RWPE2 (cell line): ENCODE results near the gene CCL23.
"Not testable (repeated sequence)": the region's sequence is repeated elsewhere in the genome, so short reads cannot be mapped to it uniquely, and the experiment has no call there.

Experiments
- ATAC-seq: fragments of 200-7000 bp; cut with Tn5 transposase; 3 replicates; pipeline ENCODE4 v1.9.1; 2021; ENCODE audit warnings: low read depth
- DNase-seq: peaks from one replicate; pipeline ENCODE4 v3.0.0-alpha.2; 2020; ENCODE audit warnings: low spot score
- H3K27ac ChIP-seq: fragments of 450-650 bp; 2 replicates; pipeline ENCODE4 v1.5.1; 2017; ENCODE audit warnings: mild to moderate bottlenecking; ENCODE audit not compliant: poor library complexity, severe bottlenecking
- H3K27me3 ChIP-seq: fragments of 250-450 bp; sonication (Bioruptor Pico); 2 replicates; pipeline ENCODE4 v1.5.1; 2021; ENCODE audit warnings: mild to moderate bottlenecking, moderate library complexity; ENCODE audit not compliant: insufficient read depth, poor library complexity, severe bottlenecking
- H3K36me3 ChIP-seq: fragments of 250-450 bp; sonication (Bioruptor Pico); 2 replicates; pipeline ENCODE4 v1.5.1; 2020; ENCODE audit warnings: low read depth, mild to moderate bottlenecking, moderate library complexity
- H3K4me1 ChIP-seq: fragments of 250-450 bp; sonication (Bioruptor Pico); 2 replicates; pipeline ENCODE4 v1.5.1; 2021; ENCODE audit warnings: mild to moderate bottlenecking, moderate library complexity; ENCODE audit not compliant: insufficient read depth, poor library complexity, severe bottlenecking
- H3K4me3 ChIP-seq: fragments of 250-450 bp; sonication (Bioruptor Pico); 2 replicates; pipeline ENCODE4 v1.5.1; 2021; ENCODE audit warnings: mild to moderate bottlenecking, moderate library complexity; ENCODE audit not compliant: severe bottlenecking
- H3K9me3 ChIP-seq: fragments of 250-450 bp; sonication (Bioruptor Pico); 2 replicates; pipeline ENCODE4 v1.5.1; 2021; ENCODE audit warnings: mild to moderate bottlenecking, moderate library complexity; ENCODE audit not compliant: severe bottlenecking
- TF ChIP-seq, protein P1 (sequence below): fragments of 450-650 bp; IDR thresholded peaks from one replicate; pipeline ENCODE4 v1.5.1; 2017; ENCODE audit warnings: mild to moderate bottlenecking, moderate library complexity; ENCODE audit not compliant: poor library complexity, severe bottlenecking

Gene CCL23

GRCh38 chr17:36001110-36001771 lies 16.5 kb downstream of the CCL23 start, which contains the start of gene CCL15:
Gene CCL15 (minus strand): TSS chr17:36001553. CDS start chr17:36001492, 61 bp downstream.
- no peaks in the 10 kb centered on the region for H3K9me3 ChIP-seq
- ATAC-seq (no peak), DNase-seq (no peak)
- no peaks in the 10 kb centered on the region for H3K4me1 ChIP-seq
- no peaks in the 10 kb centered on the region for H3K27me3 ChIP-seq
- TF ChIP-seq, protein P1, sequence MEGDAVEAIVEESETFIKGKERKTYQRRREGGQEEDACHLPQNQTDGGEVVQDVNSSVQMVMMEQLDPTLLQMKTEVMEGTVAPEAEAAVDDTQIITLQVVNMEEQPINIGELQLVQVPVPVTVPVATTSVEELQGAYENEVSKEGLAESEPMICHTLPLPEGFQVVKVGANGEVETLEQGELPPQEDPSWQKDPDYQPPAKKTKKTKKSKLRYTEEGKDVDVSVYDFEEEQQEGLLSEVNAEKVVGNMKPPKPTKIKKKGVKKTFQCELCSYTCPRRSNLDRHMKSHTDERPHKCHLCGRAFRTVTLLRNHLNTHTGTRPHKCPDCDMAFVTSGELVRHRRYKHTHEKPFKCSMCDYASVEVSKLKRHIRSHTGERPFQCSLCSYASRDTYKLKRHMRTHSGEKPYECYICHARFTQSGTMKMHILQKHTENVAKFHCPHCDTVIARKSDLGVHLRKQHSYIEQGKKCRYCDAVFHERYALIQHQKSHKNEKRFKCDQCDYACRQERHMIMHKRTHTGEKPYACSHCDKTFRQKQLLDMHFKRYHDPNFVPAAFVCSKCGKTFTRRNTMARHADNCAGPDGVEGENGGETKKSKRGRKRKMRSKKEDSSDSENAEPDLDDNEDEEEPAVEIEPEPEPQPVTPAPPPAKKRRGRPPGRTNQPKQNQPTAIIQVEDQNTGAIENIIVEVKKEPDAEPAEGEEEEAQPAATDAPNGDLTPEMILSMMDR: no peak
- H3K36me3 ChIP-seq: no peaks in the 10 kb centered on the region
- no peak within 1 kb of the TSS for H3K27ac ChIP-seq
- no peak within 1 kb of the TSS for H3K4me3 ChIP-seq

- no peaks in the 10 kb centered on the region for H3K4me1 ChIP-seq
- no peak for DNase-seq
- H3K9me3 ChIP-seq: no peaks in the 10 kb centered on the region
- H3K36me3 ChIP-seq: no peaks in the 10 kb centered on the region
- no peak overlapping the region for H3K27ac ChIP-seq
- no peak overlapping the region for H3K4me3 ChIP-seq
- H3K27me3 ChIP-seq: no peaks in the 10 kb centered on the region
- TF ChIP-seq, protein P1: no peak
- ATAC-seq: no peak
Measured at GRCh38 chr17:36000732-36001109, 17.1 kb downstream of the CCL23 start.

- Histone ChIP-seq H3K27me3 (no peaks in the 10 kb centered on the region), H3K4me1 (no peaks in the 10 kb centered on the region), H3K9me3 (no peaks in the 10 kb centered on the region), H3K27ac (no peak overlapping the region), H3K36me3 (no peaks in the 10 kb centered on the region), H3K4me3 (no peak overlapping the region)
- no peak for DNase-seq
- TF ChIP-seq, protein P1: no peak
- ATAC-seq: no peak
Measured at GRCh38 chr17:35998756-35999155, 19.0 kb downstream of the CCL23 start.

DNA sequence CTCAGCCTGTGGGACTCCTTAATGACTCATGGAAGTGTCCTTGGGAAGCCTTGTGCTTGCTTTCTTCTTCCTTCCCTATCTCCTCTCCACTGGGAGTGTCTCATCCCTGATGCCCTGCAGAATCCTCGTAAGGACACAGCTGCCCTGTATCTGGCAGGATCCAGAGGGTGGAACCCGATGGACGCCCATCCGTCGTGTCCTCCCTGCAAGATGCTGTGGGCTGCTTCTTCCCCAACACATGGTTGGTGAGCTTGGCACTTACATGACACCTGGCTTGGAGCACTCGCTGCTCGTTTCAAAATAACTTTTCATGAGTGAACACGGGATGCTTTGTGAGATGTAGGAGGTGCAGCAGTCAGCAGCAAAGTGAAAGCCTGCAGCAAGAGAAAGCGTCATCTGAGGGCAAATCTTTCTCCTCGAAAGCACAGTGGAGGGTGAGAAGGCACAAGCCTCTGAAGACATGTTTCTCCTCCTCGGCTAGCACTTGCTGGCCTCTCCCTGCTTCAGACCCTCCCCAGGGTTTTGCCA lies 19.7 kb downstream of the CCL23 start:
- Histone ChIP-seq H3K27ac (no peak overlapping the region), H3K4me3 (no peak overlapping the region), H3K4me1 (no peaks in the 10 kb centered on the region), H3K27me3 (no peaks in the 10 kb centered on the region), H3K36me3 (no peaks in the 10 kb centered on the region), H3K9me3 (no peaks in the 10 kb centered on the region)
- ATAC-seq (no peak), DNase-seq (no peak)
- TF ChIP-seq, protein P1: no peak

GRCh38 chr17:35995346-35995745 lies 22.4 kb downstream of the CCL23 start:
- H3K4me3 ChIP-seq, ATAC-seq, DNase-seq, H3K4me1 ChIP-seq, H3K9me3 ChIP-seq, H3K36me3 ChIP-seq, H3K27ac ChIP-seq, H3K27me3 ChIP-seq: not testable (repeated sequence)
